Adrenal gland (tissue), 5 donors: Measurements from ENCODE around the gene ENTPD3.

ENCODE experiments used
- POLR2A ChIP-seq, 2 donors: fragments of 450-650 bp; IDR thresholded peaks; one replicate each; pipeline ENCODE4 v1.6.1; 2017; ENCODE audit warnings: antibody characterized with exemption in 2 of 2, mild to moderate bottlenecking in 2 of 2, moderate library complexity in 1 of 2
- TF ChIP-seq, protein P1 (sequence below), 6 experiments: fragments of 450-650 bp in 4 of 6; fragments of 200-600 bp in 2 of 6; sonication (generic) in 1 of 6; IDR thresholded peaks; 1 replicate in 5 of 6; 2 replicates in 1 of 6; pipeline versions ENCODE4 v1.5.1 to v1.8.0; 2016 to 2021; ENCODE audit warnings: antibody characterized with exemption in 6 of 6, mild to moderate bottlenecking in 2 of 6, moderate library complexity in 1 of 6
- donor health status: DM: no; HTN: no; CAD: no.

DNA sequence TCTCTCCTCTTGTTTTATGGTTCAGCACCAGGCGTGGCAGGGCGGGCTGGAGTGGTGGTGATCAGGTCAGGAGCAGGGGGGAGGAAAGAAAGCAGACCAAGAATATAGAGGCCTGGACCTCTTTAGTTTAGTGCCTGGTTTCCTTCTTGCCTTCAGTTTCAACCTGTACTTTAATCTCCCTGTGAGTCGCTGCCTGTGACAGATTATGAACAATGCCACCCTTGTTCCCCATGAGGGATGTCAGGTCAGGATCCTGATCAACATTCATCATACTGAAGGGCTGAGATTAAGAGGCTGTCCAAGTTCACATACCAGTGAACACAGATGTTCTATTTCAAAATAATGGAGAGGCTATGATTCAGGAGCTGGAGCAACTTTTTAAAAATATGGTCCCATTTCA lies 11.4 kb downstream of the ENTPD3 start:
- TF ChIP-seq, protein P1, sequence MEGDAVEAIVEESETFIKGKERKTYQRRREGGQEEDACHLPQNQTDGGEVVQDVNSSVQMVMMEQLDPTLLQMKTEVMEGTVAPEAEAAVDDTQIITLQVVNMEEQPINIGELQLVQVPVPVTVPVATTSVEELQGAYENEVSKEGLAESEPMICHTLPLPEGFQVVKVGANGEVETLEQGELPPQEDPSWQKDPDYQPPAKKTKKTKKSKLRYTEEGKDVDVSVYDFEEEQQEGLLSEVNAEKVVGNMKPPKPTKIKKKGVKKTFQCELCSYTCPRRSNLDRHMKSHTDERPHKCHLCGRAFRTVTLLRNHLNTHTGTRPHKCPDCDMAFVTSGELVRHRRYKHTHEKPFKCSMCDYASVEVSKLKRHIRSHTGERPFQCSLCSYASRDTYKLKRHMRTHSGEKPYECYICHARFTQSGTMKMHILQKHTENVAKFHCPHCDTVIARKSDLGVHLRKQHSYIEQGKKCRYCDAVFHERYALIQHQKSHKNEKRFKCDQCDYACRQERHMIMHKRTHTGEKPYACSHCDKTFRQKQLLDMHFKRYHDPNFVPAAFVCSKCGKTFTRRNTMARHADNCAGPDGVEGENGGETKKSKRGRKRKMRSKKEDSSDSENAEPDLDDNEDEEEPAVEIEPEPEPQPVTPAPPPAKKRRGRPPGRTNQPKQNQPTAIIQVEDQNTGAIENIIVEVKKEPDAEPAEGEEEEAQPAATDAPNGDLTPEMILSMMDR (IDR thresholded peaks at IDR 0.05): no peak
- TF ChIP-seq POLR2A (IDR thresholded peaks at IDR 0.05): no peak
